Fibroblast of skin of abdomen (primary cell): Measurements from ENCODE around the gene ST8SIA6.
A peak's percentile ranks its signal among the peaks of the same experiment; 100 is the strongest.
"Not testable (repeated sequence)": the region's sequence is repeated elsewhere in the genome, so short reads cannot be mapped to it uniquely, and the experiment has no call there.

Source experiments
- DNase-seq: peaks from one replicate; pipeline ENCODE4 v3.0.0-alpha.2; 2013

The ST8SIA6 gene

GRCh38 chr10:17340144-17340829, 114.1 kb downstream of the ST8SIA6 start:
- DNase-seq: no peak

- DNase-seq: peak; percentile 84
Observed at GRCh38 chr10:17335065-17335464, 119.3 kb downstream of the ST8SIA6 start.

GRCh38 chr10:17330501-17330900, 123.9 kb downstream of the ST8SIA6 start:
- no peak for DNase-seq

GRCh38 chr10:17326377-17326776, 128.0 kb downstream of the ST8SIA6 start:
- no peak for DNase-seq

GRCh38 chr10:17321957-17322356, 132.4 kb downstream of the ST8SIA6 start:
- DNase-seq: not testable (repeated sequence)

- no peak for DNase-seq
Observed at GRCh38 chr10:17316488-17317170, 137.8 kb downstream of the ST8SIA6 start.

- no peak for DNase-seq
Observed at GRCh38 chr10:17309435-17309834, 145.0 kb downstream of the ST8SIA6 start.

- no peak for DNase-seq
Observed at GRCh38 chr10:17307123-17307522, 147.3 kb downstream of the ST8SIA6 start.

GRCh38 chr10:17292375-17292774, 162.0 kb downstream of the ST8SIA6 start:
- DNase-seq: no peak

GRCh38 chr10:17290226-17290625, 164.2 kb downstream of the ST8SIA6 start:
- peak; percentile 4 for DNase-seq

- no peak for DNase-seq
Observed at GRCh38 chr10:17289763-17290162, 164.6 kb downstream of the ST8SIA6 start.

- DNase-seq: no peak
Observed at GRCh38 chr10:17286562-17287550, 167.5 kb downstream of the ST8SIA6 start.

GRCh38 chr10:17282311-17282710, 172.1 kb downstream of the ST8SIA6 start:
- DNase-seq: no peak

- no peak for DNase-seq
Observed at GRCh38 chr10:17278607-17279240, 175.7 kb downstream of the ST8SIA6 start.

GRCh38 chr10:17276756-17277424, 177.5 kb downstream of the ST8SIA6 start:
- no peak for DNase-seq

GRCh38 chr10:17273403-17273802, 181.0 kb downstream of the ST8SIA6 start:
- DNase-seq: peak; percentile 83

GRCh38 chr10:17272648-17273047, 181.7 kb downstream of the ST8SIA6 start:
- DNase-seq: no peak
